Smooth muscle cell (in vitro differentiated cells): ENCODE measurements around the gene ZNF35. TPM values are rescaled to one million over a fixed set of nuclear protein-coding genes. Genes with fewer than 3 reads are reported as not detected.

ENCODE experiments used
- DNase-seq: peaks from one replicate; lab custom pipeline; 2025; ENCODE audit not compliant: unreplicated experiment; lab: John Stamatoyannopoulos, UW
- H2AFZ ChIP-seq: fragments of 200-600 bp; sonication (generic); 2 replicates; pipeline ENCODE4 v1.6.0; 2016; ENCODE audit warnings: antibody characterized with exemption, low read depth, mild to moderate bottlenecking
- H3F3A ChIP-seq: fragments of 200-600 bp; sonication (generic); 2 replicates; pipeline ENCODE4 v1.6.0; 2017; ENCODE audit warnings: antibody characterized with exemption, low read depth
- H3K27ac ChIP-seq: fragments of 200-600 bp; sonication (generic); 2 replicates; pipeline ENCODE4 v1.5.1; 2016; ENCODE audit warnings: low read depth, mild to moderate bottlenecking
- H3K27me3 ChIP-seq: fragments of 200-600 bp; sonication (generic); 2 replicates; pipeline ENCODE4 v1.6.1; 2016; ENCODE audit warnings: low read depth, mild to moderate bottlenecking
- H3K36me3 ChIP-seq: fragments of 200-600 bp; sonication (generic); 2 replicates; pipeline ENCODE4 v1.5.1; 2016; ENCODE audit warnings: low read depth
- H3K4me1 ChIP-seq: fragments of 200-600 bp; sonication (generic); 2 replicates; pipeline ENCODE4 v1.5.1; 2016; ENCODE audit warnings: low read depth
- H3K4me2 ChIP-seq: fragments of 200-600 bp; sonication (generic); 2 replicates; pipeline ENCODE4 v1.6.0; 2016; ENCODE audit warnings: mild to moderate bottlenecking
- H3K4me3 ChIP-seq: fragments of 200-600 bp; sonication (generic); 2 replicates; pipeline ENCODE4 v1.5.1; 2016; ENCODE audit warnings: mild to moderate bottlenecking
- H3K79me2 ChIP-seq: fragments of 200-600 bp; sonication (generic); 2 replicates; pipeline ENCODE4 v1.6.0; 2016; ENCODE audit warnings: low read depth, mild to moderate bottlenecking
- H3K9ac ChIP-seq: fragments of 200-600 bp; sonication (generic); 2 replicates; pipeline ENCODE4 v1.6.0; 2016; ENCODE audit warnings: low read depth
- H3K9me3 ChIP-seq: fragments of 200-600 bp; sonication (generic); replicated peaks from 2 replicates; pipeline ENCODE4 v1.5.1; 2016; ENCODE audit warnings: low read depth
- H4K20me1 ChIP-seq: fragments of 200-600 bp; sonication (generic); 2 replicates; pipeline ENCODE4 v1.6.0; 2016; ENCODE audit warnings: low read depth
- WGBS: methylation state at CpG from one replicate; pipeline ENCODE4 v1.1.7; 2016; ENCODE audit warnings: low lambda C conversion rate; 5-methylcytosine and 5-hydroxymethylcytosine counted together
- polyA plus RNA-seq: library from polyadenylated mRNA; unstranded; fragments of >200 nt; fragmentation: Nextera tagmentation; extraction: Ambion mirVana; gene quantifications from 2 replicates; pipeline ENCODE4 v1.2.1, GENCODE V29; 2016
- total RNA-seq: library from RNA; depleted of rRNA; stranded (reverse); fragments of >200 nt; gene quantifications from 2 replicates; pipeline ENCODE4 v1.2.3, GENCODE V29; 2014
- TF ChIP-seq, protein P1 (sequence below): fragments of 200-600 bp; sonication (generic); IDR thresholded peaks from 2 replicates; pipeline ENCODE4 v1.5.1; 2017; ENCODE audit warnings: borderline replicate concordance, mild to moderate bottlenecking, antibody characterized with exemption; ENCODE audit not compliant: insufficient read depth, poor library complexity, severe bottlenecking

Gene ZNF35
- total and polyA plus RNA-seq, 2 experiments from 2014 or later = 5.1 to 30.8 TPM

GRCh38 chr3:44674211-44674610 is 25.7 kb downstream of the ZNF35 start:
- Histone ChIP-seq H3F3A (no peaks in the 10 kb centered on the region), H3K9me3 (no peaks in the 10 kb centered on the region), H3K9ac (no peak overlapping the region), H3K4me2 (no peak overlapping the region), H4K20me1 (no peaks in the 10 kb centered on the region), H3K4me1 (no peaks in the 10 kb centered on the region), H2AFZ (no peak overlapping the region), H3K79me2 (no peaks in the 10 kb centered on the region), H3K4me3 (no peak overlapping the region), H3K36me3 (no peaks in the 10 kb centered on the region), H3K27ac (no peak overlapping the region), H3K27me3 (no peaks in the 10 kb centered on the region)
- WGBS = 64% methylated on average over 2 of the region's 2 CpGs
- no peak for DNase-seq
- TF ChIP-seq, protein P1, sequence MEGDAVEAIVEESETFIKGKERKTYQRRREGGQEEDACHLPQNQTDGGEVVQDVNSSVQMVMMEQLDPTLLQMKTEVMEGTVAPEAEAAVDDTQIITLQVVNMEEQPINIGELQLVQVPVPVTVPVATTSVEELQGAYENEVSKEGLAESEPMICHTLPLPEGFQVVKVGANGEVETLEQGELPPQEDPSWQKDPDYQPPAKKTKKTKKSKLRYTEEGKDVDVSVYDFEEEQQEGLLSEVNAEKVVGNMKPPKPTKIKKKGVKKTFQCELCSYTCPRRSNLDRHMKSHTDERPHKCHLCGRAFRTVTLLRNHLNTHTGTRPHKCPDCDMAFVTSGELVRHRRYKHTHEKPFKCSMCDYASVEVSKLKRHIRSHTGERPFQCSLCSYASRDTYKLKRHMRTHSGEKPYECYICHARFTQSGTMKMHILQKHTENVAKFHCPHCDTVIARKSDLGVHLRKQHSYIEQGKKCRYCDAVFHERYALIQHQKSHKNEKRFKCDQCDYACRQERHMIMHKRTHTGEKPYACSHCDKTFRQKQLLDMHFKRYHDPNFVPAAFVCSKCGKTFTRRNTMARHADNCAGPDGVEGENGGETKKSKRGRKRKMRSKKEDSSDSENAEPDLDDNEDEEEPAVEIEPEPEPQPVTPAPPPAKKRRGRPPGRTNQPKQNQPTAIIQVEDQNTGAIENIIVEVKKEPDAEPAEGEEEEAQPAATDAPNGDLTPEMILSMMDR = no peak

DNA sequence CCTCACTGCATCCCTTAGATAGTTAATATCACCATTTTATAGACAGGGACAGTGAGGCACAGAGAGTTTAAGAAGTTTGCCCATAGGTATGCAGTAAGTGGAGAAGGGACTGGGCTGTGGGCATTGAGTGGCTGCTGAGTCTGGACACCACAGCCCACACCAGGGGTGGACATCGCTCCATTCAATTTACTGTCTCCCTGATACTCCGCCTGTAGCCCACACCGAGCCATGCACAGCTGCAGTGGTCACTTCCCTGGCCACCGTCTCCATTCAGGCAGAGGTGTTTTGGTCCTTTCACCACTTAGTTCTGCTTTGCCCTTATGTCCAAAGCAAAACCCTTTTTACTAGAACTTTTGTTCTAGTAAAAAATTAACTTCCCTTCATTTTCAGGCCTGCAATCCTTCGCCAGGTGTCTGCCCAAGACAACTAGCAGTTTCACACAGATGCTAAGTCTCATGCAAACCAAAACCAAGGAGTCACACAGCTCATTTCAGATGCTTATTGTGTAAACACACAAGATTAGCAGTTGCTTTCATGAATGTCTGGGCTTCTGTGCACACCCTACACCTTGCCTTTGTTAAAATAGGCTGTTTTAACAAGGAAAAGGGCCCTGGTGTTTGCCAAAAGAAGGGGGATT is 30.1 kb downstream of the ZNF35 start:
- no peak overlapping the region for H3K4me3 ChIP-seq
- no peaks in the 10 kb centered on the region for H3K9me3 ChIP-seq
- no peak overlapping the region for H3K4me2 ChIP-seq
- H3K9ac ChIP-seq = no peak overlapping the region
- no peaks in the 10 kb centered on the region for H3K4me1 ChIP-seq
- TF ChIP-seq, protein P1 = no peak
- H3K36me3 ChIP-seq = no peaks in the 10 kb centered on the region
- H3K79me2 ChIP-seq = no peaks in the 10 kb centered on the region
- H3K27me3 ChIP-seq = no peaks in the 10 kb centered on the region
- H3K27ac ChIP-seq = no peak overlapping the region
- no peaks in the 10 kb centered on the region for H3F3A ChIP-seq
- no peak overlapping the region for H2AFZ ChIP-seq
- no peaks in the 10 kb centered on the region for H4K20me1 ChIP-seq
- no peak for DNase-seq
- 87% methylated on average over 5 of the region's 5 CpGs for WGBS

DNA sequence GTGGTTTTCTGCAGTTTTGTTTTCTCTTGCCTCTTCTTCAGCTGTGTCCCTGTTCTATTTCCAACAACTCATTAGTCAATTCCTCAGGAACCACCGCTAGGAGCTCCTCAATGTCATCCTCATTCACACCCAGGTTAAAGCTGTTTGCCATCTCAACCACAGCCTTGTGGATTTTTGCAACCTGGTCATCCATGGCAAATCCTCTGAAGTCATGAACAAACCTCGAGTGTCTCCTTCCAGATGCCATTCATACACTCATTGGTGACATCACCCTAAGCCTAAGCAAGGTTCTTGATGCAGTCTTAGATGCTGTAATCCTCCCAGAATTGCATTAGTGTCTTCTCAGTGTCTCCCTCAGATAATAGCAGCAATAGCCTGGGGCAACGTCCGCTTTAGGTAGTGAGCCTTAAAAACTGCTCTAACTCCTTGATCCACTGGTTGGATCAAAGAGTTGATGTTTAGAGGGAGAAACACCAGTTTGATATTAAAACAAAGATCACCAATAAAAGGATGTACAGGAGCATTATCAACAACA is 32.5 kb downstream of the ZNF35 start:
- H2AFZ ChIP-seq = no peak overlapping the region
- TF ChIP-seq, protein P1 = no peak
- H3K27ac ChIP-seq = no peak overlapping the region
- no peaks in the 10 kb centered on the region for H3K79me2 ChIP-seq
- H3F3A ChIP-seq = no peaks in the 10 kb centered on the region
- no peaks in the 10 kb centered on the region for H3K9me3 ChIP-seq
- no peak overlapping the region for H3K4me2 ChIP-seq
- H3K36me3 ChIP-seq = no peaks in the 10 kb centered on the region
- H4K20me1 ChIP-seq = no peaks in the 10 kb centered on the region
- DNase-seq = no peak
- WGBS = 86% methylated on average over 4 of the region's 4 CpGs
- no peak overlapping the region for H3K4me3 ChIP-seq
- H3K9ac ChIP-seq = no peak overlapping the region
- H3K27me3 ChIP-seq = no peaks in the 10 kb centered on the region
- no peaks in the 10 kb centered on the region for H3K4me1 ChIP-seq
